SK-N-SH treated with all-trans-retinoic acid at 6 μM for 48 hours (cell line): ENCODE results near the gene KCNT1.

Experiments
- ARNTL ChIP-seq: fragments of 450-650 bp; formaldehyde crosslinking; IDR thresholded peaks from 2 replicates; pipeline ENCODE4 v1.5.0; 2020; ENCODE audit warnings: low read depth, mild to moderate bottlenecking, moderate library complexity, borderline replicate concordance
- CSDC2 ChIP-seq: fragments of 250-450 bp; sonication (Bioruptor Pico); IDR thresholded peaks from 2 replicates; pipeline ENCODE4 v1.5.0; 2020; ENCODE audit warnings: mild to moderate bottlenecking, moderate library complexity
- ESRRG ChIP-seq: fragments of 250-450 bp; sonication (Bioruptor Pico); IDR thresholded peaks from 2 replicates; pipeline ENCODE4 v1.6.1; 2021; ENCODE audit warnings: mild to moderate bottlenecking
- SNAI2 ChIP-seq: fragments of 250-450 bp; sonication (Bioruptor Pico); IDR thresholded peaks from 2 replicates; pipeline ENCODE4 v1.5.0; 2020; ENCODE audit warnings: mild to moderate bottlenecking, moderate library complexity
- ZFP3 ChIP-seq: fragments of 250-450 bp; sonication (Bioruptor Pico); IDR thresholded peaks from 2 replicates; pipeline ENCODE4 v1.5.0; 2020; ENCODE audit warnings: mild to moderate bottlenecking, moderate library complexity
- ZNF565 ChIP-seq: fragments of 450-650 bp; formaldehyde crosslinking; conservative IDR thresholded peaks from 2 replicates; pipeline ENCODE4 v1.5.0; 2020; ENCODE audit warnings: low read depth, mild to moderate bottlenecking, moderate library complexity
- TF ChIP-seq, protein P1 (sequence below): fragments of 250-450 bp; sonication (Bioruptor Pico); IDR thresholded peaks from 2 replicates; pipeline ENCODE4 v1.5.1; 2021; ENCODE audit warnings: mild to moderate bottlenecking, moderate library complexity
- TF ChIP-seq, protein P2 (sequence below): fragments of 250-450 bp; sonication (Bioruptor Pico); IDR thresholded peaks from 2 replicates; pipeline ENCODE4 v1.8.0; 2020; ENCODE audit warnings: mild to moderate bottlenecking, moderate library complexity, borderline replicate concordance
- TF ChIP-seq, protein P3 (sequence below): fragments of 250-450 bp; sonication (Bioruptor Pico); IDR thresholded peaks from 2 replicates; pipeline ENCODE4 v1.5.1; 2020; ENCODE audit warnings: low read depth, mild to moderate bottlenecking, moderate library complexity
- TF ChIP-seq, protein P4 (sequence below): fragments of 250-450 bp; sonication (Bioruptor Pico); IDR thresholded peaks from 2 replicates; pipeline ENCODE4 v1.8.0; 2021; ENCODE audit warnings: low read depth, mild to moderate bottlenecking, moderate library complexity, borderline replicate concordance

- TF ChIP-seq, protein P1, sequence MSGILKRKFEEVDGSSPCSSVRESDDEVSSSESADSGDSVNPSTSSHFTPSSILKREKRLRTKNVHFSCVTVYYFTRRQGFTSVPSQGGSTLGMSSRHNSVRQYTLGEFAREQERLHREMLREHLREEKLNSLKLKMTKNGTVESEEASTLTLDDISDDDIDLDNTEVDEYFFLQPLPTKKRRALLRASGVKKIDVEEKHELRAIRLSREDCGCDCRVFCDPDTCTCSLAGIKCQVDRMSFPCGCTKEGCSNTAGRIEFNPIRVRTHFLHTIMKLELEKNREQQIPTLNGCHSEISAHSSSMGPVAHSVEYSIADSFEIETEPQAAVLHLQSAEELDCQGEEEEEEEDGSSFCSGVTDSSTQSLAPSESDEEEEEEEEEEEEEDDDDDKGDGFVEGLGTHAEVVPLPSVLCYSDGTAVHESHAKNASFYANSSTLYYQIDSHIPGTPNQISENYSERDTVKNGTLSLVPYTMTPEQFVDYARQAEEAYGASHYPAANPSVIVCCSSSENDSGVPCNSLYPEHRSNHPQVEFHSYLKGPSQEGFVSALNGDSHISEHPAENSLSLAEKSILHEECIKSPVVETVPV (CRISPR knock-in tag) = no peak
- TF ChIP-seq ESRRG (no peak), ARNTL (CRISPR knock-in tag) (no peak), ZFP3 (CRISPR knock-in tag) (no peak), CSDC2 (CRISPR knock-in tag) (no peak), SNAI2 (CRISPR knock-in tag) (no peak), ZNF565 (CRISPR knock-in tag) (no peak)
- TF ChIP-seq, protein P2, sequence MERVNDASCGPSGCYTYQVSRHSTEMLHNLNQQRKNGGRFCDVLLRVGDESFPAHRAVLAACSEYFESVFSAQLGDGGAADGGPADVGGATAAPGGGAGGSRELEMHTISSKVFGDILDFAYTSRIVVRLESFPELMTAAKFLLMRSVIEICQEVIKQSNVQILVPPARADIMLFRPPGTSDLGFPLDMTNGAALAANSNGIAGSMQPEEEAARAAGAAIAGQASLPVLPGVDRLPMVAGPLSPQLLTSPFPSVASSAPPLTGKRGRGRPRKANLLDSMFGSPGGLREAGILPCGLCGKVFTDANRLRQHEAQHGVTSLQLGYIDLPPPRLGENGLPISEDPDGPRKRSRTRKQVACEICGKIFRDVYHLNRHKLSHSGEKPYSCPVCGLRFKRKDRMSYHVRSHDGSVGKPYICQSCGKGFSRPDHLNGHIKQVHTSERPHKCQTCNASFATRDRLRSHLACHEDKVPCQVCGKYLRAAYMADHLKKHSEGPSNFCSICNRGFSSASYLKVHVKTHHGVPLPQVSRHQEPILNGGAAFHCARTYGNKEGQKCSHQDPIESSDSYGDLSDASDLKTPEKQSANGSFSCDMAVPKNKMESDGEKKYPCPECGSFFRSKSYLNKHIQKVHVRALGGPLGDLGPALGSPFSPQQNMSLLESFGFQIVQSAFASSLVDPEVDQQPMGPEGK = no peak
- TF ChIP-seq, protein P3, sequence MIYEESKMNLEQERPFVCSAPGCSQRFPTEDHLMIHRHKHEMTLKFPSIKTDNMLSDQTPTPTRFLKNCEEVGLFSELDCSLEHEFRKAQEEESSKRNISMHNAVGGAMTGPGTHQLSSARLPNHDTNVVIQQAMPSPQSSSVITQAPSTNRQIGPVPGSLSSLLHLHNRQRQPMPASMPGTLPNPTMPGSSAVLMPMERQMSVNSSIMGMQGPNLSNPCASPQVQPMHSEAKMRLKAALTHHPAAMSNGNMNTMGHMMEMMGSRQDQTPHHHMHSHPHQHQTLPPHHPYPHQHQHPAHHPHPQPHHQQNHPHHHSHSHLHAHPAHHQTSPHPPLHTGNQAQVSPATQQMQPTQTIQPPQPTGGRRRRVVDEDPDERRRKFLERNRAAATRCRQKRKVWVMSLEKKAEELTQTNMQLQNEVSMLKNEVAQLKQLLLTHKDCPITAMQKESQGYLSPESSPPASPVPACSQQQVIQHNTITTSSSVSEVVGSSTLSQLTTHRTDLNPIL (CRISPR knock-in tag) = no peak
- TF ChIP-seq, protein P4, sequence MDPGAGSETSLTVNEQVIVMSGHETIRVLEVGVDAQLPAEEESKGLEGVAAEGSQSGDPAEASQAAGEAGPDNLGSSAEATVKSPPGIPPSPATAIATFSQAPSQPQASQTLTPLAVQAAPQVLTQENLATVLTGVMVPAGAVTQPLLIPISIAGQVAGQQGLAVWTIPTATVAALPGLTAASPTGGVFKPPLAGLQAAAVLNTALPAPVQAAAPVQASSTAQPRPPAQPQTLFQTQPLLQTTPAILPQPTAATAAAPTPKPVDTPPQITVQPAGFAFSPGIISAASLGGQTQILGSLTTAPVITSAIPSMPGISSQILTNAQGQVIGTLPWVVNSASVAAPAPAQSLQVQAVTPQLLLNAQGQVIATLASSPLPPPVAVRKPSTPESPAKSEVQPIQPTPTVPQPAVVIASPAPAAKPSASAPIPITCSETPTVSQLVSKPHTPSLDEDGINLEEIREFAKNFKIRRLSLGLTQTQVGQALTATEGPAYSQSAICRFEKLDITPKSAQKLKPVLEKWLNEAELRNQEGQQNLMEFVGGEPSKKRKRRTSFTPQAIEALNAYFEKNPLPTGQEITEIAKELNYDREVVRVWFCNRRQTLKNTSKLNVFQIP (CRISPR knock-in tag) = no peak
Observed at GRCh38 chr9:135711881-135712280, 9.9 kb downstream of the KCNT1 start.
